Esophagus squamous epithelium (tissue), 5 donors: ENCODE data around the gene FBXO30. TPM values are rescaled to one million over a fixed set of nuclear protein-coding genes. Genes with fewer than 3 reads are reported as not detected.

Experiments used
- DNase-seq: peaks from one replicate; lab custom pipeline; 2025; lab: John Stamatoyannopoulos, UW
- H3K27ac ChIP-seq, 4 donors: fragments of 200-600 bp; sonication (generic); one replicate each; pipeline ENCODE4 v1.5.1; 2016 to 2019; ENCODE audit warnings: mild to moderate bottlenecking in 1 of 4
- H3K27me3 ChIP-seq, 4 donors: fragments of 200-600 bp; sonication (generic); 1 replicate in 3 of 4; 2 replicates in 1 of 4; pipeline versions ENCODE4 v1.5.1 to v1.6.0; 2017 to 2021; ENCODE audit warnings: antibody characterized with exemption in 1 of 4
- H3K36me3 ChIP-seq, 3 donors: fragments of 200-600 bp; sonication (generic); one replicate each; pipeline ENCODE4 v1.5.1; 2016 to 2019
- H3K4me1 ChIP-seq, 3 donors: fragments of 200-600 bp; sonication (generic); one replicate each; pipeline ENCODE4 v1.5.1; 2017 to 2019
- H3K4me3 ChIP-seq, 4 donors: fragments of 200-600 bp; sonication (generic); 1 replicate in 3 of 4; 2 replicates in 1 of 4; pipeline ENCODE4 v1.5.1; 2016 to 2019; ENCODE audit warnings: mild to moderate bottlenecking in 2 of 4, moderate library complexity in 1 of 4
- H3K9me3 ChIP-seq, 3 donors: fragments of 200-600 bp; sonication (generic); one replicate each; pipeline ENCODE4 v1.5.1; 2016 to 2019
- CTCF ChIP-seq, 6 experiments: fragments of 450-650 bp in 4 of 6; fragments of 200-600 bp in 2 of 6; sonication (generic) in 2 of 6; IDR thresholded peaks; one replicate each; pipeline ENCODE4 v1.5.1; 2016 to 2019; ENCODE audit warnings: antibody characterized with exemption in 6 of 6, mild to moderate bottlenecking in 4 of 6, moderate library complexity in 4 of 6
- POLR2A ChIP-seq, 4 donors: fragments of 450-650 bp; IDR thresholded peaks; one replicate each; pipeline ENCODE4 v1.6.1; 2017; ENCODE audit warnings: antibody characterized with exemption in 4 of 4, mild to moderate bottlenecking in 4 of 4, moderate library complexity in 3 of 4
- WGBS, 2 donors: methylation state at CpG; one replicate each; pipeline ENCODE4 v1.1.5; 2018; 5-methylcytosine and 5-hydroxymethylcytosine counted together
- intact Hi-C: fragments of 100-400 bp; cut with DNase I; formaldehyde crosslinking; loops from one replicate; pipeline ENCODE4 v1.15.0; 2022
- total RNA-seq, 4 donors: library from RNA; depleted of rRNA; stranded (reverse); fragments of >200 nt; gene quantifications; one replicate each; pipeline ENCODE4 v1.1.0, GENCODE V29; 2016
- donor health status: DM: yes; HTN: yes; CAD: no.

The FBXO30 gene
- total RNA-seq, 4 donors from 2014 or later, result 4.1 to 23.7 (median 9.0) TPM

- WGBS, 2 donors, result 78 to 79% methylated on average over 2 of the region's 2 CpGs
- Histone ChIP-seq H3K27ac (no peak overlapping the region), H3K27me3 (no peaks in the 10 kb centered on the region), H3K4me1 (peaks cover 0 to 10% (median 0%) of the 10 kb centered on the region in 3 donors), H3K4me3 (no peak overlapping the region), H3K9me3 (no peaks in the 10 kb centered on the region), H3K36me3 (no peaks in the 10 kb centered on the region)
- DNase-seq, result no peak
- intact Hi-C loops, result no loop called here
- no peak for TF ChIP-seq POLR2A (IDR thresholded peaks at IDR 0.05)
- no peak for TF ChIP-seq CTCF (IDR thresholded peaks at IDR 0.05)
Measured at GRCh38 chr6:145850671-145851070, 36.1 kb upstream of the FBXO30 start.

- H3K36me3 ChIP-seq, result no peaks in the 10 kb centered on the region
- H3K27ac ChIP-seq, result no peak overlapping the region
- H3K27me3 ChIP-seq, result no peaks in the 10 kb centered on the region
- 74 to 83% methylated on average over 2 of the region's 2 CpGs for WGBS, 2 donors
- TF ChIP-seq POLR2A (IDR thresholded peaks at IDR 0.05) (no peak), CTCF (IDR thresholded peaks at IDR 0.05) (no peak)
- peaks cover 0 to 10% (median 0%) of the 10 kb centered on the region in 3 donors for H3K4me1 ChIP-seq
- intact Hi-C loops, result no loop called here
- H3K4me3 ChIP-seq, result no peak overlapping the region
- H3K9me3 ChIP-seq, result no peaks in the 10 kb centered on the region
- no peak for DNase-seq
Measured at GRCh38 chr6:145848541-145848940, 33.9 kb upstream of the FBXO30 start.

- no peak for DNase-seq
- no peaks in the 10 kb centered on the region for H3K9me3 ChIP-seq
- H3K36me3 ChIP-seq, result no peaks in the 10 kb centered on the region
- no peaks in the 10 kb centered on the region for H3K27me3 ChIP-seq
- intact Hi-C loops, result no loop called here
- TF ChIP-seq POLR2A (IDR thresholded peaks at IDR 0.05), result no peak
- no peak for TF ChIP-seq CTCF (IDR thresholded peaks at IDR 0.05)
- 87 to 91% methylated on average over 3 of the region's 3 CpGs for WGBS, 2 donors
- peaks cover 4 to 30% (median 6%) of the 10 kb centered on the region in 3 donors for H3K4me1 ChIP-seq
- H3K4me3 ChIP-seq, result no peak overlapping the region
- peak overlapping the region in 1 of 4 donors; percentile 35 for H3K27ac ChIP-seq
Measured at GRCh38 chr6:145845557-145845956, 31.0 kb upstream of the FBXO30 start.

GRCh38 chr6:145844933-145845540 is 30.4 kb upstream of the FBXO30 start:
- no peaks in the 10 kb centered on the region for H3K9me3 ChIP-seq

More at GRCh38 chr6:145844933-145845540, 30.4 kb upstream of the FBXO30 start:
- Histone ChIP-seq H3K4me1 (peaks cover 4 to 25% (median 6%) of the 10 kb centered on the region in 3 donors), H3K36me3 (no peaks in the 10 kb centered on the region), H3K4me3 (no peak overlapping the region), H3K27ac (peak overlapping the region in 3 of 4 donors; percentile 0 to 35 (median 3)), H3K27me3 (no peaks in the 10 kb centered on the region)
- WGBS, 2 donors, result 44 to 47% methylated on average over 4 of the region's 4 CpGs
- intact Hi-C loops, result no loop called here
- TF ChIP-seq CTCF (IDR thresholded peaks at IDR 0.05) (no peak), POLR2A (IDR thresholded peaks at IDR 0.05) (no peak)
- DNase-seq, result no peak
